Gastroesophageal sphincter (tissue), 3 donors: ENCODE results near the gene ADAM21.
A peak's percentile ranks its signal among the peaks of the same experiment; 100 is the strongest.

Experiments used
- EP300 ChIP-seq: sonication (generic); formaldehyde crosslinking; IDR thresholded peaks from one replicate; pipeline ENCODE4 v1.6.1; 2017; ENCODE audit warnings: antibody characterized with exemption, mild to moderate bottlenecking
- POLR2A ChIP-seq, 2 donors: fragments of 450-650 bp; IDR thresholded peaks; one replicate each; pipeline ENCODE4 v1.6.1; 2017; ENCODE audit warnings: antibody characterized with exemption in 2 of 2, mild to moderate bottlenecking in 2 of 2, moderate library complexity in 1 of 2
- POLR2AphosphoS5 ChIP-seq: sonication (generic); formaldehyde crosslinking; IDR thresholded peaks from one replicate; pipeline ENCODE4 v1.6.1; 2017; ENCODE audit warnings: antibody characterized with exemption
- TF ChIP-seq, protein P1 (sequence below), 4 experiments: fragments of 200-600 bp in 2 of 4; fragments of 450-650 bp in 2 of 4; sonication (generic) in 1 of 4; IDR thresholded peaks; one replicate each; pipeline ENCODE4 v1.5.1; 2017 to 2019; ENCODE audit warnings: antibody characterized with exemption in 4 of 4, mild to moderate bottlenecking in 2 of 4, moderate library complexity in 2 of 4

DNA sequence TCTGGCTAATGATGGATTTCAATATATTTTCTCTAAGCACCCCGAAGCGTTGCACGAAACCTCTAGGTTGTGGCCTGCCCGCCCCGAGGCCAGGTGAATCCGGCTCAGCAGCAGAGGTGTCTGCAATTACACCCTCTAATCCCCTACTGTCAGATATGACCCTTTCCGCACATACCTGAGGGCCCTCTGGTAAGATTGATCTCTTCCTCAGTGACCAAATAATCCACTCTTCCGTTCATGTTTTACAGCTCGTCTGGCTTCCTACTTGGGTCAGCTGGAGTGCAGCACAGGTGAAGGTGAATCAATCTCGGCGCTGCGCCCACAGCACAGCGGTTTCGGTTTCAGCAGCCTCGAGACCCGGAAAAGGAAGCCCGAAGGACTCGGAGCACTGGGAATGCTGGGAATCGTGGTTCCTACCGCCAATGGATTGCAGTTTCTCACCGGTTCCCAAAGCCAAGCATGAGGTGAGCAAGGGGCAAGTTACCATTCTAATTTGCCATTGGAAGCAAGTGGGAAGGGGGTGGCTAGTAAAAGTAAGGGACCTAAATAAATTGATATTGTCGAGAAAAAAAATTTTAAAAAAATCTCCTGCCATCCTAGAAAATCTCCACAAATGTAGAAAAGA is 35.1 kb upstream of the ADAM21 start, which contains the start of gene SYNJ2BP:
- TF ChIP-seq, protein P1, sequence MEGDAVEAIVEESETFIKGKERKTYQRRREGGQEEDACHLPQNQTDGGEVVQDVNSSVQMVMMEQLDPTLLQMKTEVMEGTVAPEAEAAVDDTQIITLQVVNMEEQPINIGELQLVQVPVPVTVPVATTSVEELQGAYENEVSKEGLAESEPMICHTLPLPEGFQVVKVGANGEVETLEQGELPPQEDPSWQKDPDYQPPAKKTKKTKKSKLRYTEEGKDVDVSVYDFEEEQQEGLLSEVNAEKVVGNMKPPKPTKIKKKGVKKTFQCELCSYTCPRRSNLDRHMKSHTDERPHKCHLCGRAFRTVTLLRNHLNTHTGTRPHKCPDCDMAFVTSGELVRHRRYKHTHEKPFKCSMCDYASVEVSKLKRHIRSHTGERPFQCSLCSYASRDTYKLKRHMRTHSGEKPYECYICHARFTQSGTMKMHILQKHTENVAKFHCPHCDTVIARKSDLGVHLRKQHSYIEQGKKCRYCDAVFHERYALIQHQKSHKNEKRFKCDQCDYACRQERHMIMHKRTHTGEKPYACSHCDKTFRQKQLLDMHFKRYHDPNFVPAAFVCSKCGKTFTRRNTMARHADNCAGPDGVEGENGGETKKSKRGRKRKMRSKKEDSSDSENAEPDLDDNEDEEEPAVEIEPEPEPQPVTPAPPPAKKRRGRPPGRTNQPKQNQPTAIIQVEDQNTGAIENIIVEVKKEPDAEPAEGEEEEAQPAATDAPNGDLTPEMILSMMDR (IDR thresholded peaks at IDR 0.05): peak in 1 of 4 experiments; percentile 7
- TF ChIP-seq POLR2AphosphoS5 (peak; percentile 36), POLR2A (IDR thresholded peaks at IDR 0.05) (no peak), EP300 (no peak)
